Common myeloid progenitor, CD34-positive (primary cell): Measurements from ENCODE around the gene FAM53C.

ENCODE experiments used
- CTCF ChIA-PET: fragments of 350-600 bp; sonication (Branson Sonifier 250); formaldehyde crosslinking; loops from one replicate; lab custom pipeline; 2021; ENCODE audit warnings: antibody characterized with exemption; lab: Charles Lee
- POLR2A ChIA-PET: fragments of 350-600 bp; sonication (Branson Sonifier 250); formaldehyde crosslinking; loops from one replicate; lab custom pipeline; 2021; ENCODE audit warnings: antibody characterized with exemption; lab: Charles Lee
- DNase-seq, 3 donors: peaks; one replicate each; pipeline versions ENCODE4 v3.0.0 to v3.0.0-alpha.2; 2013
- H3K27ac ChIP-seq, 2 experiments: 1 replicate in 1 of 2; 2 replicates in 1 of 2; pipeline ENCODE4 v1.7.0; 2013; ENCODE audit warnings: inconsistent platforms in 2 of 2, low read length in 2 of 2, mild to moderate bottlenecking in 2 of 2, low read depth in 1 of 2, moderate library complexity in 1 of 2; ENCODE audit not compliant: severe bottlenecking in 2 of 2, insufficient read depth in 1 of 2, poor library complexity in 1 of 2
- H3K27me3 ChIP-seq, 5 experiments: replicated peaks in 2 of 5; 1 replicate in 3 of 5; 2 replicates in 2 of 5; pipeline versions ENCODE4 v1.6.1 to v1.7.0; 2013; ENCODE audit warnings: low read length in 4 of 5, mild to moderate bottlenecking in 2 of 5, moderate library complexity in 2 of 5, inconsistent platforms in 1 of 5; ENCODE audit not compliant: insufficient read depth in 5 of 5, control insufficient read depth in 4 of 5
- H3K36me3 ChIP-seq, 4 experiments: 1 replicate in 2 of 4; 2 replicates in 2 of 4; pipeline versions ENCODE4 v1.6.1 to v1.7.0; 2013; ENCODE audit warnings: low read length in 3 of 4, control low read depth in 1 of 4, mild to moderate bottlenecking in 1 of 4; ENCODE audit not compliant: control insufficient read depth in 4 of 4, insufficient read depth in 4 of 4
- H3K4me1 ChIP-seq, 4 experiments: 1 replicate in 3 of 4; 2 replicates in 1 of 4; pipeline versions ENCODE4 v1.6.1 to v1.7.1; 2013; ENCODE audit warnings: low read length in 3 of 4, mild to moderate bottlenecking in 3 of 4, control low read depth in 1 of 4, inconsistent platforms in 1 of 4, moderate library complexity in 1 of 4; ENCODE audit not compliant: control insufficient read depth in 4 of 4, insufficient read depth in 4 of 4; ENCODE audit errors: control extremely low read depth in 1 of 4
- H3K4me3 ChIP-seq, 7 experiments: 1 replicate in 4 of 7; 2 replicates in 3 of 7; pipeline versions ENCODE4 v1.5.1 to v1.7.0; 2013; ENCODE audit warnings: mild to moderate bottlenecking in 7 of 7, low read length in 6 of 7, moderate library complexity in 6 of 7, inconsistent platforms in 2 of 7, low read depth in 2 of 7, control low read depth in 1 of 7; ENCODE audit not compliant: insufficient read depth in 4 of 7, control insufficient read depth in 1 of 7; ENCODE audit errors: extremely low read depth in 1 of 7
- H3K9me3 ChIP-seq, 5 experiments: 1 replicate in 4 of 5; 2 replicates in 1 of 5; pipeline versions ENCODE4 v1.6.1 to v1.7.1; 2013; ENCODE audit warnings: low read length in 4 of 5, mild to moderate bottlenecking in 2 of 5, inconsistent platforms in 1 of 5, low read depth in 1 of 5, moderate library complexity in 1 of 5; ENCODE audit not compliant: control insufficient read depth in 4 of 5, insufficient read depth in 2 of 5; ENCODE audit errors: control extremely low read depth in 1 of 5
- WGBS: methylation state at CpG from one replicate; pipeline ENCODE4 v1.1.5; 2013; ENCODE audit not compliant: insufficient coverage; 5-methylcytosine and 5-hydroxymethylcytosine counted together

FAM53C gene

DNA sequence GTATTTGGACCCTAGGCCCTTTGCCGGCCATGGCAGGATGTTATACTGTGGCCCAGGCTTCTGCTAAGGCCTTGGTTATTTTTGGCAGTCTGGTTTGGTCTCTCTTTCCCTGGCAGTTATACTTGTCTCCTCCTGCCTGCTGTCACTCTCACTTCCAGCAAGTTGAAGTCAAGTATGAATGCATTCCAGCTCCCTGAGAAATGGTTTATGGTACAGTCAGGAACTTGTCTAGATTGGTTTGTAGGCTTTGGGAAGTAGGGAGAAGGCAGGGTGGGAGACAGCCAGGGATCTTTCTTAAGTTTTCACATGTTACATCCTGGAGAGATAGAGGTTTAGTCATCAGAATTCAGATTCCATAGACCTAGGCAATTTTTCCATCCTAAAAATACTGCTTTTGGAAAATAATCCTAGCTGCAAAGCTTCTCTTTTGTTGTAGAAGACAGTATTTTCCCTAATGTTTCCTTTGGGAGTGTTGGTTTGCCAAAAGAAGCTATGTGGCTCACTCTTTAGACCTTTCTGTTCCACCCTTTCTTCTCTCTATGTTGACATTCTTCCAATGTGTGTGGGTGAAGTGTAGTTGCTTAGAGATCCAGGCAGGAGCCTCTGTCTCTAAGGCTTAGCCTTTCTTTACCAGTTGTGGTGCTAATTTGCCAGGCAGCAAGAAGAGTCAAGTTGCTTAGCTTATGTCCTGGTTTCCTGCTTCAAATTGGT, 11.9 kb downstream of the FAM53C start:
- H3K4me3 ChIP-seq, result no peak overlapping the region
- H3K27ac ChIP-seq, result peak overlapping the region in 1 of 2 experiments; percentile 40
- peaks cover 18 to 38% (median 26%) of the 10 kb centered on the region in 4 experiments for H3K4me1 ChIP-seq
- DNase-seq, result no peak
- ChIA-PET POLR2A (interaction anchor here (1.0 to 5.5 kb wide), 3 partner anchors 8 to 20 kb away, joined by 5 to 42 read pairs (median 7); partner anchors contain the start of gene FAM53C), CTCF (interaction anchor here (1.4 to 10.2 kb wide), 4 partner anchors 12 to 71 kb away, joined by 3 to 233 read pairs (median 64); partner anchors contain the start of genes CDC25C and FAM53C)
- H3K27me3 ChIP-seq, result no peaks in the 10 kb centered on the region
- peaks cover 0 to 9% (median 2%) of the 10 kb centered on the region in 5 experiments for H3K9me3 ChIP-seq
- peaks cover 0 to 60% (median 36%) of the 10 kb centered on the region in 4 experiments for H3K36me3 ChIP-seq
- no CpG with 5 or more reads among the region's 1 CpG for WGBS

DNA sequence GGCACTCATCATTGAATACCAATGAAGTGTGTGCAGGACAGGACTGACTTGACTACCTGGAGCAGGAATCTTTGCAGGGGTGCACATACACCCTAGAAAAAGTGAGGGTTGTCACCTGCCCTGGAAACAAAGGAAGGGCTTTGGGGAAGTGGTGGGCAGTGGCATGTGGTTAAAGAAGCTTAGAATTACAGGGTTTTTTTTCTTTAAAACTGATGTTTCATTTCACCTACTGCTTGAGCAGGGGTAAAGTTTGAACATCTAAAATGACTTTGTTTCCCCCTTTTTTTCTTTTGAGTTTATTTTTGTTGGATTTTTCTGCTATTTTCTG, 12.5 kb downstream of the FAM53C start:
- POLR2A ChIA-PET, result interaction anchor here (0.6 to 5.5 kb wide), 3 partner anchors 9 to 34 kb away, joined by 4 to 42 read pairs (median 7); partner anchors contain the start of gene FAM53C
- H3K27ac ChIP-seq, result peak overlapping the region in 1 of 2 experiments; percentile 40

DNA sequence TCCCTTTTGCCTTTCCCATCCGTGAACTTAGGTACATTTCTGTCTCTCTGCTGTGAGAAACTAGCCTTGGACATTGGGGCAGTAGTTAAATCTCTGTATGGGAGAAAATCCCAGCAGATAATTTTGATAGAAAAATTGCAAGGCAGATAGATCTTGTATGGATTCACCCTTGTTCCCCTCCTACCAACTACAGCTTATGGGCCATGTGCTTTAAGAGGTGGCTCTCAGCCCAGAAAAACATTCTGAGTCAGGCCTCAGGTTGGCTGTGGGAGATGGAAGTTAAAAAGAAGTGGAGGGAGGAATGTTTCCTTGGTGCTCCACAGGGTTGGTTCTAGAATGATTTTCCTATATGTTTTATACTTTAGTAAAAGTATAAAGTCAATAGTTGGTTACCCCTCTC, 13.0 kb downstream of the FAM53C start:
- H3K27ac ChIP-seq, result no peak overlapping the region
- DNase-seq, result no peak
- peaks cover 25 to 45% (median 32%) of the 10 kb centered on the region in 4 experiments for H3K4me1 ChIP-seq
- H3K4me3 ChIP-seq, result no peak overlapping the region
- H3K27me3 ChIP-seq, result no peaks in the 10 kb centered on the region
- H3K9me3 ChIP-seq, result peaks cover 0 to 9% (median 2%) of the 10 kb centered on the region in 5 experiments
- H3K36me3 ChIP-seq, result peaks cover 0 to 50% (median 26%) of the 10 kb centered on the region in 4 experiments
- ChIA-PET POLR2A (interaction anchor here (0.6 to 5.5 kb wide), 3 partner anchors 9 to 33 kb away, joined by 4 to 42 read pairs (median 7); partner anchors contain the start of gene FAM53C), CTCF (interaction anchor here (1.2 to 10.2 kb wide), 9 partner anchors 13 to 807 kb away, joined by 3 to 233 read pairs (median 4); partner anchors contain the start of genes CDC23, CDC25C and FAM53C)
- WGBS, result 100% methylated on average over 1 of the region's 1 CpG

More for the DNA sequence above, 12.5 kb downstream of the FAM53C start:
- peak in 2 of 3 donors; percentile 74 to 80 for DNase-seq
- CTCF ChIA-PET, result interaction anchor here (1.6 to 10.2 kb wide), 3 partner anchors 12 to 70 kb away, joined by 3 to 233 read pairs (median 125); partner anchors contain the start of genes CDC25C and FAM53C
- Histone ChIP-seq H3K4me3 (no peak overlapping the region), H3K4me1 (peaks cover 22 to 43% (median 30%) of the 10 kb centered on the region in 4 experiments), H3K9me3 (peaks cover 0 to 9% (median 2%) of the 10 kb centered on the region in 5 experiments), H3K27me3 (no peaks in the 10 kb centered on the region), H3K36me3 (peaks cover 0 to 55% (median 31%) of the 10 kb centered on the region in 4 experiments)

DNA sequence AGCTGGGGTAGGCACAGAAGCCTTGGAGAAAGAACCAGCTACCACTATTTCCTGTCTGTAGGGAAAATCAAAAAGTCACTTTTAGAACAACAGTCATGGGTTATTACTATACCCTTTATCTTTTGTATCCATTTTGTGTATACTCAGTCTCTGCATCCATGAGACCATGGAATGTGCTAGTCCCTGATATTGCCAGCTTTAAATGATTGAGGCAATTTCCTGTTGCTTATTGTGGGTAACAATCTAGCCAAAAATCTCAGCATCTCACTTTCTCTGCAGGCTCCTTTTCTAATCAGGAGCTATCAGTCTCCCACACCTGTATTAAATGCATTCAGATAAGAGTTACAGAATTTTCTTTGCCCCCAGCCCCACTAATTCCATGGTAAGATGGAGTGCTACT, 13.5 kb downstream of the FAM53C start:
- H3K4me1 ChIP-seq, result peaks cover 25 to 45% (median 34%) of the 10 kb centered on the region in 4 experiments

DNA sequence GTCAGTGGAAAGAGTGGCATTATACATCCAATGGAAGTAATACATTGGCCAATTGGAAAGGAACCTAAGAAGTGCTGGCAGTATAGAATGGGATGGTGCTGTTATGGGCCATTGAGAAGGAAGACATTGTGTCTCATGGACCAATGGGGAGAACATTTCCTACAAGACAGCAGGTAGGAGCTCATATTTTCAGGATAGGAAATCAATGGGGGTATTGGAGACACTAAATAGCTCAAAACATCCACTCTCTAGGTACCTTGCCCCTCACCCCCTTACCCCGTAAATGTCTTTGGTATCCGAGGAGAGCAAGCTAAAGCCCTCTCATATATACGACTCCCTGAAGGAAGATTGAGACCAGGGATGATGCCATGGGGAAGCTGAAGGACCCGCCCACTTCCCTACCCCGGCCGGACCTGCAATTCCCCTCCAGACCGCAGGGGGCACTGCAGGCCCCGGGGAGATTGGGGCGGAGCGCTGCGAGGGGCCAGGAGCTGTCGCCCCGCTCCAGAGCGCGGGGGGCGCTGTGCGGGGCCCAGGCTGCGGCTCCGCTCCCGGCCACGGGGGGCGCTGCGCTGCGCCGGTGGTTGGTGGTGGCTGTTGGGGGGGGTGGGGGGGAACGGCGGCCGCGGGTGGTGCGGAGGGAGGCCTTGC, 14.1 kb downstream of the FAM53C start, which contains the start of gene KDM3B:
Gene KDM3B, plus strand, starts transcription at position 615 of the 651 bp plus-strand sequence. CDS start 111 bp downstream, outside the sequence.
- H3K27ac ChIP-seq, result peak within 1 kb of the TSS; percentile 91 to 98
- H3K4me1 ChIP-seq, result peaks cover 25 to 45% (median 35%) of the 10 kb centered on the region in 4 experiments
- 2% methylated on average over 10 of the region's 30 CpGs for WGBS
- POLR2A ChIA-PET, result interaction anchor here (0.6 to 2.7 kb wide), 5 partner anchors 13 to 173 kb away, joined by 3 to 44 read pairs (median 11); partner anchors contain the start of genes CDC25C, FAM53C and KIF20A
- no peaks in the 10 kb centered on the region for H3K27me3 ChIP-seq
- H3K36me3 ChIP-seq, result peaks cover under 1 to 40% (median 18%) of the 10 kb centered on the region in 4 experiments
- peak; percentile 89 to 95 (median 94) for DNase-seq
- peaks cover 0 to 9% (median 2%) of the 10 kb centered on the region in 5 experiments for H3K9me3 ChIP-seq
- CTCF ChIA-PET, result interaction anchor here (0.6 to 10.2 kb wide), 23 partner anchors 9 to 806 kb away, joined by 3 to 233 read pairs (median 4); partner anchors contain the start of genes BRD8, CDC23, CDC25C and FAM53C
- peak within 1 kb of the TSS; percentile 86 to 98 (median 96) for H3K4me3 ChIP-seq

More for the DNA sequence above, 13.5 kb downstream of the FAM53C start:
- Histone ChIP-seq H3K4me3 (peak overlapping the region in 1 of 7 experiments; percentile 97), H3K27ac (no peak overlapping the region), H3K9me3 (peaks cover 0 to 9% (median 2%) of the 10 kb centered on the region in 5 experiments), H3K27me3 (no peaks in the 10 kb centered on the region), H3K36me3 (peaks cover 0 to 46% (median 24%) of the 10 kb centered on the region in 4 experiments)
- CTCF ChIA-PET, result interaction anchor here (0.8 to 10.2 kb wide), 19 partner anchors 10 to 806 kb away, joined by 3 to 233 read pairs (median 4); partner anchors contain the start of genes BRD8, CDC23, CDC25C and FAM53C
- no peak for DNase-seq
- POLR2A ChIA-PET, result interaction anchor here (2.3 kb wide), 1 partner anchor 13 kb away, joined by 44 read pairs; the partner anchor contains the start of gene FAM53C
